ENCODE measurements around the gene TPK1. TPM values are rescaled to one million over a fixed set of nuclear protein-coding genes. Genes with fewer than 3 reads are reported as not detected.
A peak's percentile ranks its signal among the peaks of the same experiment; 100 is the strongest.
"Not testable (repeated sequence)": the region's sequence is repeated elsewhere in the genome, so short reads cannot be mapped to it uniquely, and the experiment has no call there.

The TPK1 gene
- total RNA-seq, 1 donor from 2014 or later, result 3.5 TPM

DNA sequence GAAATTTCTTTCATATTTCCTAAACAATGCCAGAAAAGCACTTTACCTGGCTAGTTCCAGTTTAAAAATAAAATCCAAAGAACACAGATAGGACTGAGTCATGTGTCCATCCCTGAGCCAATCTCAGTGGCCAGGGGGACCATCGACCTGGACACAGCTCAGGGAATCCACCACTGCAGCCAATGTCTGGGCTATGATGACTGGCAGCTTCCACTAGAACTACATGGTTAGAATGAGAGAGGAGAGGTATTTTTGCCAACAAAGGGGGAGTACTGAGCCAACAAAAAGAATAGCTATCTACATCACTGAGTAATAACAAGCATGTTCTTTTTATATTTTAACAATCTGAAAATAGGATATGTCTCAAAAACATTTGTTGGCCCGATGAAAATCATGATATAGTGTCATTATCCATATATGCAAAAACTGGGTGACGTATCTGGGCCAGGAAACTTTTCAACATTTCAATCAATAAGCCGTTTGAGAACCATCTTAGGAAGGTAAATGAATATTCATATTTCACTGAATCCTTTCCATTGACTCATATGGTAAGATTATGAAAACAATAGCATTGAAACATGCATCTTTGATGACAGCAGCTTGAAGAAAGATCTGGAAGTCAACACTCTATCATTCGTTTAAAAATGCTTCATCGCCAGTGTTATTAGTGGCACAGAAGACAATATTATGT lies 104.0 kb downstream of the TPK1 start:
- no peaks in the 10 kb centered on the region for H3K4me1 Mint-ChIP-seq (ENCODE audit: low read depth)
- H3K36me3 Mint-ChIP-seq (ENCODE audit: low read depth), result no peaks in the 10 kb centered on the region
- H3K27me3 Mint-ChIP-seq (ENCODE audit: low read depth), result peaks cover 7% of the 10 kb centered on the region
- TF ChIP-seq, protein P1, sequence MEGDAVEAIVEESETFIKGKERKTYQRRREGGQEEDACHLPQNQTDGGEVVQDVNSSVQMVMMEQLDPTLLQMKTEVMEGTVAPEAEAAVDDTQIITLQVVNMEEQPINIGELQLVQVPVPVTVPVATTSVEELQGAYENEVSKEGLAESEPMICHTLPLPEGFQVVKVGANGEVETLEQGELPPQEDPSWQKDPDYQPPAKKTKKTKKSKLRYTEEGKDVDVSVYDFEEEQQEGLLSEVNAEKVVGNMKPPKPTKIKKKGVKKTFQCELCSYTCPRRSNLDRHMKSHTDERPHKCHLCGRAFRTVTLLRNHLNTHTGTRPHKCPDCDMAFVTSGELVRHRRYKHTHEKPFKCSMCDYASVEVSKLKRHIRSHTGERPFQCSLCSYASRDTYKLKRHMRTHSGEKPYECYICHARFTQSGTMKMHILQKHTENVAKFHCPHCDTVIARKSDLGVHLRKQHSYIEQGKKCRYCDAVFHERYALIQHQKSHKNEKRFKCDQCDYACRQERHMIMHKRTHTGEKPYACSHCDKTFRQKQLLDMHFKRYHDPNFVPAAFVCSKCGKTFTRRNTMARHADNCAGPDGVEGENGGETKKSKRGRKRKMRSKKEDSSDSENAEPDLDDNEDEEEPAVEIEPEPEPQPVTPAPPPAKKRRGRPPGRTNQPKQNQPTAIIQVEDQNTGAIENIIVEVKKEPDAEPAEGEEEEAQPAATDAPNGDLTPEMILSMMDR (IDR thresholded peaks at IDR 0.05), result no peak
- no peak overlapping the region for H3K4me3 Mint-ChIP-seq (ENCODE audit: unreplicated experiment)
- no peaks in the 10 kb centered on the region for H3K9me3 Mint-ChIP-seq (ENCODE audit: low read depth)
- no peak for DNase-seq (ENCODE audit: low spot score)
- no peak overlapping the region for H3K27ac Mint-ChIP-seq (ENCODE audit: unreplicated experiment)

DNA sequence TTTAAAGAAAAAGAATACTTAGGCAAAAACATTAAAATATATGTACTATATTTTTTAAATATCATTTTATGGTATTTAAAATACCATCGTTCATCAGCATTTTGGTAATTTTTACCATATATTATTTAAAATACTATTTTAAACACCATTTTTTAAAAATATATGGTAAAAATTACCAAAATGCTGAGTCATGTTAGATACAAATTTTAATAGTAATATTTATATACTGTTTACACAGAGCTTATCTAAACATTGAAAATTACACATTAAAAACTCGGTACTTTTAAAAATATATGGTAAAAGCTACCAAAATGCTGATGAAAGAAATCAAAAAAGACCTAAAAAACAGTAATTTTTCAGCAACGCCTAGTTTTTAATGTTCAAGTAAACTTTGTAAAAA lies 105.6 kb downstream of the TPK1 start:
- Mint-ChIP-seq H3K4me3 (ENCODE audit: unreplicated experiment) (no peak overlapping the region), H3K36me3 (ENCODE audit: low read depth) (no peaks in the 10 kb centered on the region), H3K4me1 (ENCODE audit: low read depth) (no peaks in the 10 kb centered on the region), H3K27me3 (ENCODE audit: low read depth) (no peaks in the 10 kb centered on the region), H3K27ac (ENCODE audit: unreplicated experiment) (no peak overlapping the region), H3K9me3 (ENCODE audit: low read depth) (no peaks in the 10 kb centered on the region)
- TF ChIP-seq, protein P1 (IDR thresholded peaks at IDR 0.05), result no peak
- no peak for DNase-seq (ENCODE audit: low spot score)

DNA sequence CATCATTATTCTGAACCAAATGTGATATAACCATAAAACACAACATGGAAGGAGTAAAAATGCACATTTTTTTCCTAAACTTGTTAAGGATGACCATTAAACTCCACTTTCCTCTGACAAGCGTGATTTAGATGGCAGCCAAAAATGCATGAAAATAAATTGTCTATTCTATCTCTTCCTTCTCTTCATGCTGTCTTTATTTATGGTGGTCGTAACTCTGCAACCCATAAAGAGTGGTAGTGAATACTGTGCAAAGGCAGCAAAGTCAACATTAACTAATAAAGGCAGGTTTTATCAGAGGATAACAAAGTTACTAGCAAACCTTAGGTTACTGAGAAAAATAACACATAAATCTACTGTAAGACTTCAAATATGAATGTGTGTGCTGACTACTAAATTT lies 106.6 kb downstream of the TPK1 start:
- Mint-ChIP-seq H3K9me3 (ENCODE audit: low read depth) (no peaks in the 10 kb centered on the region), H3K27me3 (ENCODE audit: low read depth) (no peaks in the 10 kb centered on the region), H3K4me1 (ENCODE audit: low read depth) (no peaks in the 10 kb centered on the region), H3K4me3 (ENCODE audit: unreplicated experiment) (no peak overlapping the region), H3K36me3 (ENCODE audit: low read depth) (no peaks in the 10 kb centered on the region), H3K27ac (ENCODE audit: unreplicated experiment) (no peak overlapping the region)
- no peak for DNase-seq (ENCODE audit: low spot score)
- TF ChIP-seq, protein P1 (IDR thresholded peaks at IDR 0.05), result no peak

DNA sequence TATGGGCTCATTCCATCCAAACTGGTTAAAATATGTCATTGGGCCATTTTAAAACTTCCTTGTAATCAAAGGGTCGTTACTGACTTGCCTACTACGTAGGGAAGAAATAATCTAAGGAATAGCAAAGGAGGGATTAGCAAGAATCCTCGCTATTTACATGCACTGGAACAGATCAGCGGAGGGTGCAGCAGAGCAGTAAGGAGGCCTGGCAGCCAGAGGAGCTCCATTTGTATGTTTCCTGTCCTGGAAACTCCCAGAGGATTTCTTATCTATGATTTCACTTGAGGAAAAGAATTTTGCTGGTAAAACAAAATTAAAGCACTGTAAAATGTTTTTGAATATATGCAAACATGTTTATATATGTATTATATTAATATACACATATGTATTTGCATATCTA lies 107.3 kb downstream of the TPK1 start:
- Mint-ChIP-seq H3K27ac (ENCODE audit: unreplicated experiment) (no peak overlapping the region), H3K4me1 (ENCODE audit: low read depth) (no peaks in the 10 kb centered on the region), H3K9me3 (ENCODE audit: low read depth) (no peaks in the 10 kb centered on the region), H3K27me3 (ENCODE audit: low read depth) (no peaks in the 10 kb centered on the region), H3K36me3 (ENCODE audit: low read depth) (no peaks in the 10 kb centered on the region), H3K4me3 (ENCODE audit: unreplicated experiment) (no peak overlapping the region)
- TF ChIP-seq, protein P1 (IDR thresholded peaks at IDR 0.05), result no peak
- no peak for DNase-seq (ENCODE audit: low spot score)

DNA sequence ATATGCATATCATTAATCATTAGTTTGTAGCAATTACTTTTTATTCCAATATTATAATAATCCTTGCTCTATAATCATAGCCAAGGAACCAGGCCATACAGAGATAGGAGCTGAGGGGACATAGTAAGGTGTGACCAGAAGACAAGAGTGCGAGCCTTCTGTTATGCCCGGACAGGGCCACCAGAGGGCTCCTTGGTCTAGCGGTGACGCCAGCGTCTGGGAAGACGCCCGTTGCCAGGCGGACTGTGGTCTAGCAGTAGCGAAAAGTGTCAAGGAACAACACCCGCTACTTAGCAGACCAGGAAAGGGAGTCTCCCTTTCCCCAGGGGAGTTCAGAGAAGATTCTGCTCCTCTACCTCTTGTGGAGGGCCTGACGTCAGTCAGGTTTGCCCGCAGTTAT lies 109.0 kb downstream of the TPK1 start:
- not testable (repeated sequence) for H3K27ac Mint-ChIP-seq (ENCODE audit: unreplicated experiment); H3K27me3 Mint-ChIP-seq (ENCODE audit: low read depth); H3K4me3 Mint-ChIP-seq (ENCODE audit: unreplicated experiment); H3K36me3 Mint-ChIP-seq (ENCODE audit: low read depth); DNase-seq (ENCODE audit: low spot score); H3K4me1 Mint-ChIP-seq (ENCODE audit: low read depth); H3K9me3 Mint-ChIP-seq (ENCODE audit: low read depth)
- TF ChIP-seq, protein P1 (IDR thresholded peaks at IDR 0.05), result peak; percentile 35

Data from chondrocyte (in vitro differentiated cells).